Endothelial cell of umbilical vein (primary cell): ENCODE measurements around the gene PROSER1. TPM values are rescaled to one million over a fixed set of nuclear protein-coding genes. Genes with fewer than 3 reads are reported as not detected.

ENCODE experiments used
- BruUV-seq: library from RNA; stranded (reverse); fragments of 400-500 nt; replicated peaks from 2 replicates; lab custom pipeline; 2021; lab: Mats Ljungman, UMichigan
- CTCF ChIA-PET: fragments of 300-600, 350-600 bp; sonication (Branson Sonifier 250); formaldehyde crosslinking; loops from one replicate; lab custom pipeline; 2021; ENCODE audit warnings: antibody characterized with exemption, inconsistent platforms; lab: Charles Lee
- POLR2A ChIA-PET: fragments of 300-600, 350-600 bp; sonication (Branson Sonifier 250); formaldehyde crosslinking; loops from one replicate; lab custom pipeline; 2021; ENCODE audit warnings: antibody characterized with exemption, inconsistent platforms; lab: Charles Lee
- DNase-seq: peaks from one replicate; pipeline ENCODE4 v3.0.0-alpha.2; 2011; ENCODE audit warnings: low read depth, low spot score
- FAIRE-seq: peaks from 2 replicates; lab custom pipeline; 2011; peaks lifted over from hg19 to GRCh38; lab: Jason Lieb, UNC
- H2AFZ ChIP-seq: 2 replicates; pipeline ENCODE4 v1.6.0; 2012; ENCODE audit warnings: low read depth, low read length, control low read depth, inconsistent platforms
- H3K27ac ChIP-seq: 2 replicates; pipeline ENCODE4 v1.5.1; 2011; ENCODE audit warnings: low read depth, mild to moderate bottlenecking, control low read depth, low read length, moderate library complexity; ENCODE audit not compliant: insufficient read depth
- H3K27me3 ChIP-seq, 2 experiments: 2 replicates each; pipeline versions ENCODE4 v1.6.0 to v1.6.1; 2011; ENCODE audit warnings: low read length in 2 of 2, mixed read lengths in 1 of 2; ENCODE audit not compliant: control insufficient read depth in 2 of 2, insufficient read depth in 2 of 2
- H3K36me3 ChIP-seq, 2 experiments: 2 replicates in 1 of 2; 3 replicates in 1 of 2; pipeline ENCODE4 v1.5.1; 2011; ENCODE audit warnings: low read length in 2 of 2, mild to moderate bottlenecking in 1 of 2, moderate library complexity in 1 of 2; ENCODE audit not compliant: control insufficient read depth in 2 of 2, insufficient read depth in 2 of 2; ENCODE audit errors: extremely low read depth in 1 of 2
- H3K4me1 ChIP-seq: 3 replicates; pipeline ENCODE4 v1.5.1; 2011; ENCODE audit warnings: mild to moderate bottlenecking, low read length; ENCODE audit not compliant: control insufficient read depth, insufficient read depth; ENCODE audit errors: extremely low read depth
- H3K4me2 ChIP-seq: 2 replicates; pipeline ENCODE4 v1.6.1; 2011; ENCODE audit warnings: low read length, control low read depth, mixed read lengths; ENCODE audit not compliant: insufficient read depth
- H3K4me3 ChIP-seq, 3 experiments: fragments of 200-600 bp in 1 of 3; sonication (generic), shearing (Covaris generic) in 1 of 3; replicated peaks in 1 of 3; 2 replicates each; pipeline ENCODE4 v1.5.1; 2011 to 2016; ENCODE audit warnings: control low read depth in 3 of 3, low read length in 3 of 3, mild to moderate bottlenecking in 2 of 3, inconsistent platforms in 1 of 3, low read depth in 1 of 3, moderate library complexity in 1 of 3; ENCODE audit not compliant: insufficient read depth in 1 of 3
- H3K79me2 ChIP-seq: 2 replicates; pipeline ENCODE4 v1.6.0; 2012; ENCODE audit warnings: low read length, inconsistent platforms; ENCODE audit not compliant: control insufficient read depth, insufficient read depth
- H3K9ac ChIP-seq: replicated peaks from 2 replicates; pipeline ENCODE3; 2011; ENCODE audit warnings: low read length, control low read depth; ENCODE audit not compliant: insufficient read depth; ENCODE audit errors: extremely low read depth
- H3K9me1 ChIP-seq: replicated peaks from 3 replicates; pipeline ENCODE4 v1.6.0; 2011; ENCODE audit warnings: mild to moderate bottlenecking, low read length; ENCODE audit not compliant: control insufficient read depth, insufficient read depth; ENCODE audit errors: extremely low read depth
- H3K9me3 ChIP-seq: replicated peaks from 2 replicates; pipeline ENCODE4 v1.5.1; 2012; ENCODE audit warnings: low read length, inconsistent platforms; ENCODE audit not compliant: control insufficient read depth, insufficient read depth
- H4K20me1 ChIP-seq: replicated peaks from 2 replicates; pipeline ENCODE3; 2011; ENCODE audit warnings: mild to moderate bottlenecking, low read length; ENCODE audit not compliant: control insufficient read depth, insufficient read depth; ENCODE audit errors: extremely low read depth
- EZH2 ChIP-seq: IDR thresholded peaks from 2 replicates; pipeline ENCODE4 v1.6.1; 2012; ENCODE audit warnings: borderline replicate concordance, low read depth, mild to moderate bottlenecking, moderate library complexity, low read length, inconsistent platforms; ENCODE audit not compliant: severe bottlenecking
- FOS ChIP-seq: IDR thresholded peaks from 2 replicates; pipeline ENCODE4 v1.6.1; 2011; ENCODE audit warnings: mild to moderate bottlenecking, low read length, moderate library complexity, borderline replicate concordance; ENCODE audit not compliant: insufficient read depth
- GATA2 ChIP-seq: IDR thresholded peaks from 2 replicates; pipeline ENCODE4 v1.7.0; 2011; ENCODE audit warnings: low read depth, mild to moderate bottlenecking, moderate library complexity, mixed read lengths, low read length; ENCODE audit not compliant: insufficient read length, insufficient read depth
- JUN ChIP-seq: IDR thresholded peaks from 2 replicates; pipeline ENCODE4 v1.6.1; 2011; ENCODE audit warnings: borderline replicate concordance, low read depth; ENCODE audit not compliant: insufficient read length, insufficient read depth
- MYC ChIP-seq: IDR thresholded peaks from one replicate; pipeline ENCODE4 v1.6.1; 2011; ENCODE audit warnings: mild to moderate bottlenecking, low read depth, low read length
- POLR2A ChIP-seq: IDR thresholded peaks from 2 replicates; pipeline ENCODE4 v1.6.1; 2012; ENCODE audit warnings: low read depth, mild to moderate bottlenecking, control low read depth, low read length
- POLR2AphosphoS5 ChIP-seq: IDR thresholded peaks from 2 replicates; pipeline ENCODE4 v1.6.1; 2012; ENCODE audit warnings: low read depth, mild to moderate bottlenecking, control low read depth, low read length, moderate library complexity; ENCODE audit not compliant: insufficient read depth
- dilution Hi-C: fragments of 300-500 bp; cut with MboI; formaldehyde crosslinking; loops from one replicate; pipeline ENCODE4 v1.15.0; 2019; ENCODE audit warnings: low sequenced_read_pairs; ENCODE audit not compliant: extremely low pct_ligation_motif_present
- intact Hi-C: fragments of 100-400 bp; cut with micrococcal nuclease; formaldehyde crosslinking; loops from one replicate; pipeline ENCODE4 v1.10.0; 2022
- polyA plus RNA-seq, 4 experiments: library from polyadenylated mRNA; depleted of rRNA in 3 of 4; stranded (reverse) in 3 of 4; unstranded in 1 of 4; fragments of >200 nt; gene quantifications; 2 replicates each; pipeline versions ENCODE4 v1.2.1 to v1.2.3, GENCODE V29; 2011 to 2012; ENCODE audit warnings: missing spikeins in 1 of 4
- total RNA-seq: library from RNA; stranded (reverse); gene quantifications from 2 replicates; pipeline ENCODE4 v1.2.3, GENCODE V29; 2021
- TF ChIP-seq, protein P1 (sequence below), 2 donors: IDR thresholded peaks; 1 replicate in 1 of 2; 2 replicates in 1 of 2; pipeline ENCODE4 v1.5.1; 2011; ENCODE audit warnings: low read length in 2 of 2, mild to moderate bottlenecking in 2 of 2, moderate library complexity in 2 of 2, control low read depth in 1 of 2, inconsistent platforms in 1 of 2, low read depth in 1 of 2; ENCODE audit not compliant: insufficient read depth in 1 of 2; ENCODE audit errors: extremely low read depth in 1 of 2
- TF ChIP-seq, protein P2 (sequence below): IDR thresholded peaks from 2 replicates; pipeline ENCODE4 v1.6.1; 2011; ENCODE audit not compliant: insufficient read depth, insufficient read length

PROSER1 gene
- total and polyA plus RNA-seq, 2 donors (not counting 3 experiments of a cell fraction or from before 2014, with no cell fraction given): 38.3 to 40.4 TPM

DNA sequence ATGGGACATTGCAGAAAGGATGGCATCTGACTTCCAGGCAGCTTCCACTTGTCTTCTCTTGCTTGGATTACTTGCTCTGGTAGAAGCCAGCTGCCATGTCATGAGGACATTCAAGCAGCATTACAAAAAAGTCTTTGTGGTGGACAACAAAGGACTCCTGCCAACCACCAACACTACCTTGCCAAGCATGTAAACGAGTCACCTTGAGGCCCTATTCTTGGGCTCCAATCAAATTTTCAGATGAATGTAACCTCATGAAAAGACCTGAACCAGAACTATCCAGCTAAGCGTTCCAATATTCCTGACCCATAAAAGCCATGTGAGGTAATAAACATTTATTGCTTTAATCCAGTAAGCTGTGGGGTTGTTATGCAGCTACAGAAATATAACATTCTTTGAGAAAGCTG is 12.5 kb downstream of the PROSER1 start:
- BruUV-seq: no TSS peak
- Histone ChIP-seq H3K36me3 (peaks cover 16 to 43% of the 10 kb centered on the region in 2 experiments), H3K4me1 (no peaks in the 10 kb centered on the region), H2AFZ (no peak overlapping the region), H3K27me3 (no peaks in the 10 kb centered on the region), H3K9me3 (no peaks in the 10 kb centered on the region), H3K4me2 (no peak overlapping the region), H3K9ac (no peak overlapping the region), H3K9me1 (no peaks in the 10 kb centered on the region), H4K20me1 (no peaks in the 10 kb centered on the region), H3K27ac (no peak overlapping the region), H3K79me2 (peaks cover 9% of the 10 kb centered on the region), H3K4me3 (no peak overlapping the region)
- DNase-seq (no peak), FAIRE-seq (no peak)
- TF ChIP-seq JUN (no peak), EZH2 (no peak), MYC (no peak), FOS (no peak), POLR2A (no peak), POLR2AphosphoS5 (no peak), GATA2 (no peak)
- TF ChIP-seq, protein P1, sequence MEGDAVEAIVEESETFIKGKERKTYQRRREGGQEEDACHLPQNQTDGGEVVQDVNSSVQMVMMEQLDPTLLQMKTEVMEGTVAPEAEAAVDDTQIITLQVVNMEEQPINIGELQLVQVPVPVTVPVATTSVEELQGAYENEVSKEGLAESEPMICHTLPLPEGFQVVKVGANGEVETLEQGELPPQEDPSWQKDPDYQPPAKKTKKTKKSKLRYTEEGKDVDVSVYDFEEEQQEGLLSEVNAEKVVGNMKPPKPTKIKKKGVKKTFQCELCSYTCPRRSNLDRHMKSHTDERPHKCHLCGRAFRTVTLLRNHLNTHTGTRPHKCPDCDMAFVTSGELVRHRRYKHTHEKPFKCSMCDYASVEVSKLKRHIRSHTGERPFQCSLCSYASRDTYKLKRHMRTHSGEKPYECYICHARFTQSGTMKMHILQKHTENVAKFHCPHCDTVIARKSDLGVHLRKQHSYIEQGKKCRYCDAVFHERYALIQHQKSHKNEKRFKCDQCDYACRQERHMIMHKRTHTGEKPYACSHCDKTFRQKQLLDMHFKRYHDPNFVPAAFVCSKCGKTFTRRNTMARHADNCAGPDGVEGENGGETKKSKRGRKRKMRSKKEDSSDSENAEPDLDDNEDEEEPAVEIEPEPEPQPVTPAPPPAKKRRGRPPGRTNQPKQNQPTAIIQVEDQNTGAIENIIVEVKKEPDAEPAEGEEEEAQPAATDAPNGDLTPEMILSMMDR (IDR thresholded peaks at IDR 0.05; ENCODE audit: extremely low read depth in 1 of 2, insufficient read depth in 1 of 2, low read depth in 1 of 2, low read length in 2 of 2): no peak
- TF ChIP-seq, protein P2, sequence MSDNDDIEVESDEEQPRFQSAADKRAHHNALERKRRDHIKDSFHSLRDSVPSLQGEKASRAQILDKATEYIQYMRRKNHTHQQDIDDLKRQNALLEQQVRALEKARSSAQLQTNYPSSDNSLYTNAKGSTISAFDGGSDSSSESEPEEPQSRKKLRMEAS: no peak
- dilution Hi-C loops (no loop called here), intact Hi-C loops (no loop called here)
- POLR2A ChIA-PET: no interaction called here
- CTCF ChIA-PET: interaction anchor here (1.4 kb wide), 1 partner anchor 8 kb away, joined by 4 read pairs; no protein-coding TSS in a partner anchor
